Posterior vena cava (tissue), 2 donors: ENCODE results near the gene LSG1. TPM values are rescaled to one million over a fixed set of nuclear protein-coding genes. Genes with fewer than 3 reads are reported as not detected.

Source experiments
- DNase-seq: peaks from one replicate; pipeline ENCODE4 v3.0.0-alpha.2; 2020; ENCODE audit warnings: low spot score
- intact Hi-C, 2 donors: fragments of 100-400 bp; cut with DNase I; formaldehyde crosslinking; loops; one replicate each; pipeline versions ENCODE4 v1.14.1 to v1.14.2; 2022 to 2023
- long read RNA-seq, 2 donors: library from polyadenylated mRNA; unstranded; transcript quantifications; one replicate each; pipeline ENCODE4 v2.0.0, GENCODE V29; 2020 to 2021
- total RNA-seq, 2 donors: library from RNA; stranded (reverse); fragmentation: NEBNext Ultra II Directional; extraction: Animal tissue kit (Norgen Biotek cat#: 25700); gene quantifications; one replicate each; pipeline ENCODE4 v1.2.1, GENCODE V29; 2021
- donor health status: DM: yes; HTN: yes; CAD: no.
- donor health status: DM: yes; HTN: yes; CAD: no.

LSG1 gene
- total RNA-seq: 10 to 100 TPM; 20.7 to 28.5 TPM
- long read RNA-seq, donor 1, transcript LSG1-201 (14 exons, 3,572 nt): major isoform, 5 of 7 reads
- long read RNA-seq, donor 1, partial matches to known transcripts: 2 of 7 reads
- long read RNA-seq, donor 1, other reads (novel, unspliced or antisense): 0 of 7 reads
- long read RNA-seq, donor 2, transcript LSG1-201 (14 exons, 3,572 nt): major isoform, 23 of 124 reads
- long read RNA-seq, donor 2, partial matches to known transcripts: 92 of 124 reads
- long read RNA-seq, donor 2, other reads (novel, unspliced or antisense): 9 of 124 reads

GRCh38 chr3:194671900-194672808, at the start of gene LSG1:
Gene LSG1 (minus strand): TSS chr3:194672191. CDS start chr3:194672162, 29 bp downstream.
- peak; percentile 98 for DNase-seq
- intact Hi-C loops: loop anchor here in 1 of 2 donors (10.0 kb wide), 1 partner anchor 853 kb away; no protein-coding TSS in a partner anchor

DNA sequence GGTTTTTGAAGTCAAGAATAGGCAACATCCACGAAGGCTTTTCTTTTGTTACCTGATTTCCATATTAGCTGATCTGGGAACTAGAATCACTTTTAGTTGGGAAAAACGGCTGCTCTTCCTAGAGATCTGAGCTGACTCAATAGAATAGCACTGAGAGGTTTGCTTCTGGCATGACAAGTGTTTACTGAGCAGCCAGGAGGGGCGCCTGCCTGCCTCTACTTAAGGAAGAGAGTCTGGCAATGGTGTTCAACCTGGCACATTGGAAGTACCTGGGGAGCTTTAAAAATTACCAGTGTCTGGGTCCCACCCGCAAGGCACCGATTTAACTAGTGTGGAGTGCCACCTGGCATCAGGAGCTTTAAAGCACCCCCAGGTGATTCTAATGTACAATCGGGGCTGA, 48.1 kb upstream of the LSG1 start:
- intact Hi-C loops: no loop called here
- DNase-seq: no peak

DNA sequence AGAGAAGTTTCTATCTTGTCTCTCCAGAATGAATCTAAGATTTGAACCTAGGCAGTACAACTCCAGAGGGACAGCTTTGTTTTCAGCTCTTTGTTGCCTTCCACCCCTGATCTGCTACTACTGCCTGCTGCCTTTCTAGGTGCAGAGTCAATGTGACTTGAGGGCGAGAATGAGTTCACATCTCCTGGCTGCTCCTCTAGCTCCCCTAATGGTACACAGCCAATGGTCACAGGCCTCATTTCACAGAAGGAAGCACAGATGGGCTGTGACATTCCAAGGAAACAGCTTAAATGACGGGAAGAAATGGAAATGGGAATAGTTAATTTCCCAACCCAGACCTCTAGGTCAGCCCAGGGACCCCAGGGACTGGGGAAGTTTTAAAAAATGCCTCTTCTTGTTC, 46.1 kb upstream of the LSG1 start:
- intact Hi-C loops: no loop called here
- DNase-seq: no peak

DNA sequence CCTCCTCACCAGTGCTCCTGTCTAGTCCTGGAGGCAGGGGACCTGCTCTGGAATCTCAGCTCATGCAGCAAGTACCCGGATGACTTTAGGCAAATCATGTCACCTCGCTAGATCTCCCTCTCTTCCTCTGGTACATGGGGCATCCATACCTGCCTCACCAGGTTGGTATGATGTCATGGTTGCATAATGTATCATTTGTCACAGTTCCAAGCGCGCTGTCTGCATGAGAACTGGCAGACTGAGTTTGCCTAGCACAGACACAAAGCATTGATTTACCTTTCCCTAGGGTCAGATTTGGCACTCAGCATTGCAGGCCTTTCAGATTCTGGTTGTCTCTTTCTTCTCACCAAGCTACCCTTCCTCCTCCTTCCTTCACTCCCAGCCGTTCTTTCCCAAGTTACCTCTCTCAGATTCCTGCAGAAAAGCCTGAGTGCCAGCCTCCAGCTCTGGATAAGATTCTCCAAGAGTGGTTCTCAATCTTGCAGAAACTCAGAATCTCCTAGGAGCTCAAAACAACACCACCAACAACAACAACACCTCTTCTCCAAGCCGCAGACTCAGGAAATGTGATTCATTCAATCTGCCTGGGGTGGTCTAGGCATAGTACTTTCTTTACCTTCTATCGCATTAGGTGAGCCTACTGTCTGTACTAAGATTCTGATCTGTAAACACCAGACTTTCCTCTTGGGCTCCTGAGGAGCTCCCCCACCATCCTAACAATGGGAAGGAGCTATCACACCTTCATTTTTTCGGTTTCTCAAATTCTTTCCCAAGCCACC, 43.2 kb upstream of the LSG1 start:
- DNase-seq: peak; percentile 16
- intact Hi-C loops: no loop called here

GRCh38 chr3:194714564-194714963, 42.6 kb upstream of the LSG1 start:
- peak; percentile 10 for DNase-seq
- intact Hi-C loops: no loop called here

DNA sequence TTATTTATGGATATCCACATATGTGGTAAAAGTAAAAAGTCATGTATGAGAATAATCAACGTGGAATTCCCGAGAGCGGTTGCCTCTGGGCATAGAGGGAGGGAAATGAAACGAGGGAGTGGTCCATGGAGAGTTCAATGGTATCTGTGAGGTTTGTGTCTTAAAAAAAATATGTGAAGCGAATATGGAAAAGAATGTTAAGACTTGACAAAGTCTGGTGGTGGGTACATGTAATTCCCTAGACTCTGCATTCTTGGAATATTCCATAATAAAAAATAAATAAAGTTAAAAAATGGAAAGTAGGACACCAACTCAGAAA, 42.1 kb upstream of the LSG1 start:
- intact Hi-C loops: no loop called here
- peak; percentile 4 for DNase-seq

DNA sequence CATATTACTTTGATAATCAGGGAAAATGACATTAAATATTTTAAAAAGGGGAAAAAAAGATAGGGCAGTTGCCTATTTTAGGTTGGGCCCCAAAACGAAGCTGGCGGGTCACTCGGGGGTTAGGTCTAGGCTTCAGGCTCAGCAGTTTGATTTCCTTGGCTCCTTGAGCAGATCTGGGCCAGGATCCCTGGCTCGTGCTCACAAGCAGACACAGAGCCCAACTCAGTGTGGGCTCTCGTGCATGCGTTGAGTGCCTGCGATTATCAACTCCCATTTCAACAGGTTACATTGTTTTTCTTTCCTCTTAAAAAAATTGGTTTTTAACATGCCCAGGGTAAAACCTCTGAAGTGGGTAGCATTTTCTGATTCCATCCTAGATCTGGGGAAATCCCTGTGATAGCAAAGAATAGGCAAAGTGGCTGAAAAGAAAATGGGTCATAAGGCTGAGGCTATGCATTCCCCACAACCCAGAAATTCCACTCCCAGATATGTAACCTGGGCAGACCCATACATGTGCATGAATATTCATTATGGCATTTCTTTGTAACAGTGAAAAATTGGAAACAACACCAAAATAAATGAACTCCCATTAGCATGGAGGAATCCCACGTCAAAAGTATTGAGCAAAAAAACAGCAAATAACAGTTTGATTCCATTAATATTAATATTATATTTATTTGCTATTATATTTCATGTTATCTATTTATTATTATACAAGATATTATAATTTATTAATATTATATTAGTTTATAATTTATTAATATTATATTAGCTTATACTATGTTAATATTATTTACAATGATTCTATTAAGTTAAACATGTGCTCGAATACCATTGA, 41.5 kb upstream of the LSG1 start:
- DNase-seq: peak; percentile 32
- intact Hi-C loops: no loop called here

DNA sequence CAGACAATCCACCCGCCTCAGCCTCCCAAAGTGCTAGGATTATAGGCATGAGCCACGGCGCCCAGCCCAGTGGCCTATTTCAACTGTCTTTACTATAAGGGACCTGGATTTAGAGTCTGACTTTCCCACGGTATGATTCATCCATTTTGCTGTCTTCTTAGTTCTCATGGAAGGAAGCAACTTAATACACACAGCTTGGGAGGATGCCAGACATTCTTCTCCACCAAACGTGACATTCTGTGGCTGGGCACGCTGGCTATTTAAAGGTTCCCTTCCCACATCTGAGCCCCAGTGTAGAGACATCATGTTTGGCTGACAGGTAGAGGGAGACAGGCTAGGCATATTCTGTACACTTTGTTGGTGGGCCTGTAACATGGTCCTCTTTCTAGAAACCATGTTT, 39.9 kb upstream of the LSG1 start:
- DNase-seq: peak; percentile 25
- intact Hi-C loops: no loop called here

- no peak for DNase-seq
- intact Hi-C loops: no loop called here
These were observed 39.3 kb upstream of the LSG1 start for GRCh38 chr3:194711286-194711685.

GRCh38 chr3:194707147-194707540, 35.2 kb upstream of the LSG1 start:
- DNase-seq: no peak
- intact Hi-C loops: no loop called here

DNA sequence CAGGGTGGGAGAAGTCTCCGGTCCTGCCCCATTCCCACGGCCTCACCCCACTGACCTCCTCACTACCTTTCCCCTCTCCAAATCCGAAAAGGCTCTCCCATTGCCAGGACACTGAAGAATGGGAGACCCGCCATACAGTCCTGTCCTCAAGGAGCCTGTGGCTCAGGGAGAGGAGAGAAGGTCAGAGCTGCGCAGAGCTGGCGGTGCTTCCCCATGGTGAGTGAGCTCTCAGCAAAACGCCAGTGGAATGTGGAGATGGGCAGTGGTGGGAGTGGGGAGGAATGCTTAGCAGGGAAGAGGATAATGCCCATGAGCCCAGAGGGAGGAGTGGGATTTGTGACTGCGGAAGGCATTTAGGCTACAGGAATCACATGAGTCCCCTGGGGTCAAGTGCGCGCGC, 33.8 kb upstream of the LSG1 start:
- DNase-seq: no peak
- intact Hi-C loops: no loop called here

GRCh38 chr3:194705227-194705626, 33.2 kb upstream of the LSG1 start:
- intact Hi-C loops: no loop called here
- no peak for DNase-seq

GRCh38 chr3:194702545-194702944, 30.6 kb upstream of the LSG1 start:
- DNase-seq: no peak
- intact Hi-C loops: no loop called here

DNA sequence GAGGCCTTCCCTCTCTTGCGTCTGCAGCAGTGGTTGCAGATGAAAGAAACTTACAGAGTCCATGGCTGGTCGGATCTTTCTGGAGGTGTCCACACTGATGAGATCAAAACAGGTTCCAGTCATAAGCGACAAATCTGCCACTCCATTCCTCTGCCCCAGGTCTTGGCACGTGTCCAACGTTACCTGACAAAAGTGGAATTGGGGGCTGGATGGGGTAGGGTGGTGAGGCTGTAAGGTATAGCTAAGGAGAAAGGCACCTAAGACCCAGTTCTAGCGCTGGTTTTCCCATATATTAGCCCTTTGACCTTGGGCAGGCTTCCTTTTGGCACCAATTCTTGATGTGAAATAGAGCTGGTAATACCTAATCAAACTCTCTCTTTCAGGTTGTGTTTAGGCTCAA, 24.7 kb upstream of the LSG1 start:
- DNase-seq: peak; percentile 30
- intact Hi-C loops: no loop called here

GRCh38 chr3:194691481-194692283, 19.7 kb upstream of the LSG1 start:
- DNase-seq: peak; percentile 36
- intact Hi-C loops: no loop called here

DNA sequence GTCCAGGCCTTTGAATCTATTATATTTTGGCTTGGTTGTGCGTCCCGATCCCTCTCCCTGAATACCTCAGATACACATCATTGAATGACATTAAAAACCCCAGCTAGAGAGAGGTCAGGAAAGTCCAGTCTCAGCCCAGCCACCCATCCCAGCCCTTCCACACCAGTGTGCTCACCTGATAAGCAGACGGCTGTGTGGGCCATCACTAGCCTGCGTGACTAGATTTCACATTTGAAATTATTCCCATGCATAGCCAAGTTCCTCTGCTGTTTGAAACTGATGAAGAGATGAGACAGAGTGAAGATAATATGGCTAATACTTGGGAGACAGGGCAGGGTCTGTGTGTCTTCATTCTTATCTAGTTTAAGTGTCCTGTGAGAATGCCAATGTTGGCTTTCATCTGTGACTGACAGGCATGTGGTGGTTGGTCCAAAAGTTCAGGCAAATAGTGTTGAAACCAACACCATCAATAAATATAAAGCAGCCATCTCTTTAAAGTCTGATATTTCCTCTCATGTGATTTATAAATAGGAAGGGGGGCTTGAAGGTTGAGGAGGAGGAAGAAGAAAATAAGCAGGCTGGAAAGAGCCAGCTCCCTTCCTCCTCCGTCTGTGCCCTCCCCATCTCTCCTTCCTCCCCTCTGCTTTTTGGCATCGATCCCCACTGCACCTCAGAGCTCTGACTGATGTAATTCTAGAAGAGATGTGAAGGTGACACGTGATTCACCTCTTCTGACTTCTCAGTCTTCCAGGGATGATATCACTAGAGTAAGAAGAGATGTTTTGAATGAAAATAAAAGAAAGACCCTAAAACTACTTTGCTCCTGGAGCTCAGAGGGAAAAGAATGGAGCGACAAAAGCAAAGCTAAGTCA, 18.7 kb upstream of the LSG1 start:
- DNase-seq: peak; percentile 4
- intact Hi-C loops: no loop called here

DNA sequence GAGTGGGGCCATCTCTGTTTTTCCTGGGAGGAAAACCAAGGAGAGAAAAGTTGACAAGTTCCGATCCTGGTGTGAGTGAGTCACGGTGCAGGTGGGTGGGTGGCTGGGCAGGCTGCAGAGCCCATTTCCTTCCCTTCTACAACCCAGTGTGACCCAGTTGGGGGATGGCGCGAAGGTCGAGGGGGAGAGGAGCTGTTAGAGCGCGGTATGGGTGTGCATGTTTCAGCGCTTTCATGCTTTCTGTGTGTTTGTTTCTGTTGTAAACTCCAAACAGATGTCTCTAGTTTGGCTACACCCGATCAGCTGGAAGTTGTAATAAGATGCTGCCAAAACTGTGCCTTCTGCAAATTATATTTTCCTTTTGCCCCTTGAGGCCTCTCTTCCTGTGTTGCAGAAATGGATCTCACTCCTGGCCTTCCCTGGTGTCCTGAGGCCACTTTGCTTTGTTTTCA, 17.5 kb upstream of the LSG1 start:
- DNase-seq: no peak

More for the DNA sequence above, 17.5 kb upstream of the LSG1 start:
- intact Hi-C loops: loop anchor here in 1 of 2 donors (10.0 kb wide), 2 partner anchors 185 to 835 kb away; no protein-coding TSS in a partner anchor
